ENCODE measurements around the gene TBC1D8.

TBC1D8 gene

DNA sequence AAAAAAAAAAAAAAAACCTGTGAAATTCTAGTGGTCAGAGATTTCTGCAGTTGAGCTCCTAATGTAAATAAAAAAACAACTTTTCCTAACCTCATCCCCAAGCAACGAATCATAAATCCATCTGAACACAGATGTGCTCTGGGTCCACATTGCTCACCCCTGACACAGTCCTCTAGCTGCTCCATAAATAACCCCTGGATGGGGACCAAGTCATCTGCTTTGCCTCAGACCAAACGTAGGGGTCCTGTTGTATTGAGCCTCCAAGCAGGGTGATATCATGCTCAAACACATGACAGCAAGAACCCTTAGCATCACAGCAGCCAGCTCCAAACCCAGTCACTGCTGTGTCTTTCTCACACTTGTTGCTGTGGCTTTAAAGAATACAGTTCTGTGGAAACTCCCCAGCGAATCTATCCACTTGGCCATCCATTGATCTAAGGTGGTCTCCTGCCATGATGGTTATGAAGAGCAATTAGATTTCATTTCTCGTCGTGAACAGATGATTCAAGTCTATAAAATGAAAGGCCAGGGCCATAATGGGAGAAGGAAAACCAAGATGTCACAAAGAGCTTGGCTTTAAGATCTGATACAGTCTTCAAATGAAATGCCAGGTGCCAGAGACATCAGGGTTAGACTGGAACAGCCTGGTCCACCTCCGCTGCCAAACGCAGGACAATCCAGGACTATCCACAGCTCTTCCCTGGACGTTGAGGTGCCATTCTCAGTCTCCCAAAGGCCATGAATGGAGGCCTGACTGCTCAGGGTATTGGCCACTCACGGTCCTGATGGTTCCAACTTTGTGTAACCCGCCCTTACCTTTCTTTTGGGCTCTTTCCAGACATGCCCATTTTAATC, 39.0 kb downstream of the TBC1D8 start:
- no peak for DNase-seq (ENCODE audit: low spot score)

DNA sequence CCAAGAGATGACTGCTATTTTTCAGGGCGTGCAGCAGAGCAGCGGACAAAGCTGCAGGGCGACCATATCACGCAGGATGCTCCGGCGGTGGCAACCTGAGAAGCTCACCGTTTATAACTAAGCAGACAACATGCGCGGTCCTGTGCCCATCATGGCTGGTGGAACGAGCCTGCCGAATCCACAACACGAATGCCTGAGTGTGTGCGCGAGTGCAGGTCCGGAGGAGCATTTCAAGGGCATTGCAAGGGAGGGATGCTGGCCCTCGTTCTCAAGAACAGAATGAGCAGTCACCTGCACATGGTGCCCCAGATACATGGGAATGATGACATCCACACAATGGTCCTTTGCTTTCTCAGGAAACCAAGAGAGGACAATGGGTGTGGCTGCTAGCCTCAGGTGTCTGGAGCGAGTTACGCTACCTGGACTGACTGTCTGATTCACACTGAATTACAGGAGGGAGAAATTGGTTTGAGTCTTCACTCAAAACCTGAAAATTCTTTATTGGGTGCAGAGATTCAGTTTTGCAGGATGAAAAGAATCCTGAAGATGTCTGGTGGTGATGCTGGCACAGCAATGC, 39.8 kb downstream of the TBC1D8 start:
- DNase-seq (ENCODE audit: low spot score) = no peak

DNA sequence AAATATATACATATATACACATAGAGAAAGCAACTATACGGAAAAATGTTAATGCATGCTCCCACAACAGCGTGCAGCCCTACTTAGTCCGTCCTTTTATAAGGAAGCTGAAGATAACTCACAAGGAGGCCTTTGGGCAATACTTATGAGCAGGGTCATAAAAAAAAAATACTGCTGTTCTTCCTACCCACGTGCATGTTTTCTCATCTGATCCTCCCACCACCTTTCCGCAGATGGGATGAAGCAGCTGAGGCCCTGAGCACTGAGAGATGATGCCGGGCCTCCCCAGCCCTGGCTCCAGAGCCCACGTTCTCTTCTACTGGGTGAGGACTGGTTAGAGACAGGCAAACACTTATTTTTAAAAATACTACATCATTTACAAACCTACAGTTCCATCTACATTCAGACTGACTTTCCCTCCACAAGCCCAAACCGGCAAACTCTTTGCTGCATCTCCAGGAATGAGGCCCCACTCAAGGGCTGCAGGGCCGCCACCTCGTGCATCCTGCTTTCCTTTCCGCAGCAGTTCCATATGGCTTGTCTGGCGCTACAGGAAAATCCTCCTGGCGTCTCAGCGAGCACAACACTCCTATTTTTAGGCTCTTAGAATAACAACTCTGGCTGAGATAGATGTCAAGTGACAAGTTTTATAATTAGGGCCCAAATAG, 41.6 kb downstream of the TBC1D8 start:
- no peak for DNase-seq (ENCODE audit: low spot score)

DNA sequence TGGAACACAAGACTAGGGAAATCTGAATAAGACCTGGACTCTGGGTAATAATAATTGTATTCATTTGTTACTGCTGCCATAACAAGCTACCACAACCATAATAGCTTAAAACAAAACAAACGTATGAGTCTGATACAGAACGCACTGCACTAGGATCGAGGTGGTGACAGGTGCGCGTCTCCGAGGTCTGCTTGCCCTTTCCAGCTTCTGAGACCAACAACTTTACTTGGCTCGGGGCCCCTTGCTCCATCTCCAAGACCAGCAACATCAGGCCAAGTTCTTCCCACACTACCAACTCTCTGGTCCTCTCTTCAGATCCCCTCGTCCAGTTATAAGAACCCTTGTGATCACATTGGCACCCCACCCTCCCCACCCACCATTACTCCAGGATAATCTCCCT, 42.8 kb downstream of the TBC1D8 start:
- DNase-seq (ENCODE audit: low spot score) = no peak

DNA sequence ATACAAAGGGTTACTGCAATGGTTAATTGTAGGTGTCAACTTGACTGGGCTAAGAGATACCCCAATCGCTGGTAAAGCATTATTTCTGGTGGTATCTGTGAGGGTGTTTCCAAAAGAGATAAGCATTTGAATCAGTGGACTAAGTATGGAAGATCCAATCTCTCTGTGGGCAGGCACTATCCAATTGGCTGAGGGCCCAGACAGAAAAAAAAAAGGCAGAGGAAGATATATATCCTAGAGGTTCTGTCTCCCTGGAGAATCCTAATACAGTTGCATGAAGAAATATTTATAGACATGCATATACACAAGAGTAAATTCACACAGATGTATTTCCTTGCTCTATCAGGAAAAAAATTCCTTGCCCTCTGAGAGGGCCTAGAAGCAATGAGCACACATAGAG, 43.9 kb downstream of the TBC1D8 start:
- no peak for DNase-seq (ENCODE audit: low spot score)

DNA sequence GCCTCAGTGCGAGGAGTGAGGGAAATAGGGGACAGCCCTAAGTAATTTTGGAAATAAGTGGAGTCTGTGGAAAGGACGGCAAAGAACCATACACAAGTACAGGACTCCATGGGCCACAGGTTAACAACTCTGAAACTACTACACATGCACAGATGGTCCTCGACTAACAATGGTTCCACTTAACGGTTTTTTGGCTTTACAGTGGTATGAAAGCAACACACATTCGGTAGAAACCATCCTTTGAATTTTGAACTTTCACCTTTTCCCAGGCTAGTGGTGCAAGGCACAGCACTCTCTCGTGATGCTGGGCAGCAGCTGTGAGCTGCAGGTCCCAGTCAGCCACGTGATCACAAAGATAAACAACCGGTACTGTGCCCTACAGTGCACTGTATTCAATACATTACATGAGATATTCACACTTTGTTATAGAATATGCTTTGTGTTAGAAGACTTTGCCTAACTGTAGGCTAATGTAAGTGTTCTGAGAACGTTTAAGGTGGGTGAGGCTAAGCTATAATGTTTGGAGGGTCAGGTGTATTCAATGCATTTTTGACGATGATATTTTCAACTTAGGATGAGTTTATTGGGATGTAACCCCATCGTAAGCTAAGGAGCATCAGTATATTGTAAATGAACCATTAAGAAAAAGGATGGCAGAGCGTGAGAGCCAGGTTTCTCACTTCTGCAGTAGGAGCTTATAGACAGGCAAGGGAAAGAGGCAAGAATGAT, 44.6 kb downstream of the TBC1D8 start:
- no peak for DNase-seq (ENCODE audit: low spot score)

DNA sequence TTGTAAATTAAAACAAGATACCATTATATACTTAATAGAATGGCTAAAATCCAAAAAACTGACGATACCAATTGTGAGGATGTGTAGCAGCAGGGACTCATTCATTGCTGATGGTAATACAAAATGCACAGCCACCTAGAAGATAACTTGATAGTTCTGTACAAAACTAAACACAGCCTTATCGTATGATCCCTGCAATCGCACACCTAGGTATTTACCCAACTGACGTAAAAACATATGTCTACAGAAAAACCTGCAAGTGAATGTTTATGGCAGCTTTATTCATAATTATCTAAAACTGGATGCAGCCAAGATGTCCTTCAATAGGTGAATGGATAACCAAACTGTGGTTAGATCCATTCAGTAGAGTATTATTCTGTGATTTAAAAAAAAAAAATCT, 45.5 kb downstream of the TBC1D8 start:
- no peak for DNase-seq (ENCODE audit: low spot score)

DNA sequence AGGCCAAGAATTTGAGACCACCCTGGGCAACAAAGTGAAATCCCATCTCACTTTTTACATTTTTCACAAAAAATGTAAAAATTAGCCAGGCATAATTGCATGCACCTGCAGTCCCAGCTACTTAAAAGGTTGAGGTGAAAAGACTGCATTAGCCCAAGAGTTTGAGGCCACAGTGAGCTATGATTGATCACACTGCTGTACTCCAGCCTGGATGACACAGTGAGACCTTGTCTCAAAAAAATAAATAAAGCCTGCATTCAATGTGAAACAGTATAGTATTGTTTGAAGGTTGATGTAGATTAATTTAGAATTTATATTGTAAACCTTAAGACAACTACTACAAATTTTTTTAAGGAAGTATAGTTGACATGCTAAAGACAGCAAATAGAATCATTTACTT, 53.5 kb downstream of the TBC1D8 start:
- DNase-seq (ENCODE audit: low spot score) = no peak

DNA sequence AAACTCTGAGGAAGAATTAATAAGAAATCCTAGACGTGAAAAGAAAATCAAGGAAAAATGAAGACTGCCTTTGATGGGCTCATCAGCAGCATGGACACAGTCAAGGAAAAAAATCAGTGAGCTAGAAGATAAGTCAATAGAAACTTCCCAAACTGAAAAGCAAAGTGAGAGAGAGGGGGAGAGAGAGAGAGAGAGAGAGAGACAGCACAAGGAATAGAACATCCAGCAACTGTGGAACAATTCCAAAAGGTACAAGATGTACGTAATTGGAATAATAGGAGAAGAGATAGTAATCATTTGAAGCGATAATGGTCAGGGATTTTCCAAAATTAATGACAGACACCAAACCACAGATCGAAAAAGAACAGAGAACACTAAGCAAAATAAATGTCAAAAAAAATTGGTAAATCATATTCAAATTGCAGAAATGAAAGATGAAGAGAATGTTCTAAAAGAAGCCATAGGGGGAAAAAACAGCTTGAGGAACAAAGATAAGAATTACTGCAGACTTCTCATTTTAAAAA, 54.5 kb downstream of the TBC1D8 start:
- DNase-seq (ENCODE audit: low spot score) = no peak

DNA sequence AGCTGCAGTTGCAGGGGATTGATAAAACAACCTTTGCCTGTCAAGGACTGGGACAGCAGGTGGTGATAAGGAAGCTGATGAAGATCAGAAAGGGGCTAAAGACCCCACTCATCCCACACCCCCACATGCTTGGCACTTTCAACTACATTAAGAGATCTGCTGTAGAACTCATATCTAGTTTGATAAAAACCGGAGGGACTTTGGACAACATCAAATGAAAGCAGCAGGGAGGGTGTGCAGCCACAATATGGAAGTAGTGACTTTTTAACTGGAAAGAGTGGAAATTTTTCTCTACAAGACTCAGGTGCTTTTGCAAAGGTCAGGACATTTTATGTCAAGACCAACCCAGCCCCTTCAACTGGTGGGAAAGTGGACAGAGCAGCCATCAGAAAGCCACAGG, 56.8 kb downstream of the TBC1D8 start:
- no peak for DNase-seq (ENCODE audit: low spot score)

DNA sequence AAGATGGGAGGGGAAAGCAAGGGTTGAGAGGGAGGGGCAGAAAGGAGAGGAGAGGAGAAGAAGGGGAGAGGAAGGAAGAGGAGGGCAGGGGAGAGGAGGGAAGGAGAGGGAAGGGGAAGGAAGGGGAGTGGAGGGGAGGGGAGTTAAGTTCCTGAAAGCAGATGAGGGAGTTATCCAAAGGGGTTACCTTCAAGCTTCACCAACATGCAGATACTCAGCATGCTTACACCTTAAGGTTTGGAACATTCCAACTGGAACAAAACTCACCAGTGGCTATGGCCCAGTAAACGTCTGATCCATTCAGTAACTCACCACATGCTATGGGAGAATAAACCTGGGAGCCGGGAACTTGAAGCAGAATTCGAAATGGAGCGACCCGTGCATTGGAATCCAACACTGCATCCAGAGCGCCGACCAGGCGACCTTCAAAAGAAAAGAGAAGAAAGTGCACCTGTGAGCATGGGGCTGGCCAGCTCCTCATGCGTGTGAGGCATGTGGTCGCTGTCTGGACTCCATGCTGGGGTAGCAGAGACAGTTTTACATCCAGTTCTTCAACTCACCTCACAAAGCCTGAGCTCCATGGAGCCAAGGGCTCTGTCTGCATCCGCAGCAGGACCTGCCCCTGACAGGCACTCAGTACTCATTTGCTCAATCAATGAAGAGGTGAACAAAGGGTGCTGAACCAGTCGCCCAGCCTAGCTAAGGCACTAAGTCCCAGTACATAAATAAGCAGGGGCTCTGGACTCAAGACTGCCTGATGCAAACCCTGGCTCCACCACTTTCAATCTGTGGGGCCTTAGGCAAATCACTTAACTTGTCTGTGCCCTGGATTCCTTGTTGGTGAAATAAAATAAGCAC, 61.0 kb downstream of the TBC1D8 start:
- DNase-seq (ENCODE audit: low spot score) = no peak

DNA sequence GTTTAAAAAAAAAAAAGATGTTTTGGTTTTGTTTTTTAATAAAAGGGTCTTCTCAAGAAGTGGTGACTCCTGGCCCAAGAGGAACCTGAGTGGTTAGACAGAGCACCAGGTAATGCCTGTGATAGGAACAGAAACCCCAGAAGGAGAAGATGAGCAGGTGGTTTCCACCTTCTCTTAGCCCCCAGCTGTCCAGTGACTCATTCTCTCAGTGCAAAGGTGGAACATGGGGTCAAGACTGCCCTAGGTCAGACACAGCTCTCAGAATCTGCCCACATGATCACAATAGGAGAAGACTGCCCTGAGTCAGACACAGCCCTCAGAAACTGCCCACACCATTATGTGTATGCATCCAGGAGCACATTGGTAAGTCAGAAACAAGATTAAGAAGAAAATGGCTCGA, 61.8 kb downstream of the TBC1D8 start:
- DNase-seq (ENCODE audit: low spot score) = no peak

DNA sequence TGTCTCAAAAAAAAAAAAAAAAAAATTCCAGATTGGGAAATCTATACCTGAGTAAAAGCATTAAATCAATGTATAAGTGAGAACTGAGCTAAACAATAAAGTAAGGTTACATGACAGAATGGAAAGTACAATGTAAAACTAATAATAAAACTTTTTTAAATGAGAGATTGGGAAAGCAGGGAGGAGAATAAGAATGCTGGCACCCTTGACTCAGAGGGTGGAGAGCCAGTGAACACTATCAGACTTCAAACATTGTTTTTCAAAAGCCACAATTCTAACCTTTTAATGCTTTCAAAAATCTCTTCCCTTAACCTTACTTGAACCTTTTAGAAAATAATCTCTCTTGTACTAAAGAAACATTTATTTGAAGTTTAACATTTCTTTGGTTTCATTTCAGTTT, 63.5 kb downstream of the TBC1D8 start:
- DNase-seq (ENCODE audit: low spot score) = no peak

DNA sequence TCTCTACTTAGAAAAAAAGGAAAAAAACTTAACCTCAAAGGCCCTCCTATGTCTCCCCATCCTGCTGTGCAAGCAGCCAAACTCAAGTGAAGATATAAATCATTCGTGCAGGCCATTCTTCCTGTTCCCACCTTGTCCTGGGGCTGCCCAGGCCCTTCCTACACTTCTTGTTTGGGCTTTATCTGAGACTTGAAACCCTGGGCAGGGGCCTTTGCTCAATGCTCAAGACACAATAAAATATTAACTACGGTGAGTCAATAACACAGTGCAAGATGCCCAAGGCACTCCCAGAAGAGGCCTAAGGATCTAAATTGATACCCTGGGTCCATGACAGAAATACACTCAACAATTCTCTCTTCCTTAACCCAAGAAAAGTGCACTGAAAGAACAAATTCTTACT, 67.6 kb downstream of the TBC1D8 start:
- no peak for DNase-seq (ENCODE audit: low spot score)

DNA sequence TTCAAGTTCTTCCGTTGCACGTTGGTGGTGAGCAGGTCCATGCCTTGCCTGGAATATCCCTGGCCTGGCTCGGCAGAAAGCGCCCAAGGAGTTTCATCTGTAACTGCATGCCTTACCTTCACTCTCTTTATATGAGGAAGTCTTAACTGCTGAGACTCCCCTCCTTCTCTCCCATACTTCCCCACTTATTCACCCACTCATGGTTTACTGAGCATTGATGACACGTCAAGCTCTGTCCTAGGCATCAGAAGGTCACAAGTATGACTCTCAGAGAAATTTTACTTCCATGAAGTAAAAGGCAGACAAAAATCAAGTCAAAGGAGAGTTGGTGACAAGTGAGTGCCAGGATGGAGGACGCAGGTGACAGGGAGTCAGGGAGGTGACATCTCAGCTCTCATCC, 68.2 kb downstream of the TBC1D8 start:
- no peak for DNase-seq (ENCODE audit: low spot score)

DNA sequence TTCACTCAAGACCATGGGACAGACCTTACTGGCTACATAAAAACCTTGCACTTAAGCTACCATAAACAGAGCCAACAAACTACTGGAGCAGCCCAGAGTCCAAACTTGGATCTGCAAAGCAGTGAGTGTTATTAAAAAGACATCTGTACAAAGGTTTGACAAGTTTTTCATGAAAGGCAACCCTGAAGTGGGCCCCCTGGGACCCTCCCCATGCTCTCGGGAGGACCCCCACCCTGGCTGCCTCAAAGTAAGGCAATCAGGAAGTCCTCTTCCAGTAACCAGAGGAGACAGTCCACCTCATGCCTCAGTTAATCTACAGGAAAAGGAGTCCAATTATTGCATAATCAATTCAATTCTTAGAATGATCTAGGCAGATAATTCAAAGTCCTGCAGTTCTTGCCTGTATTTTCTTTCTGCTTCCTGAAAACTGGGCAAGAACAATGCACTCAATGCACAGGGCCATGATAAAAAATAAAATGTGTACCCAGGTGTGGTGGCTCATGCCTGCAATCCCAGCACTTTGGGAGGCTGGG, 69.7 kb downstream of the TBC1D8 start:
- no peak for DNase-seq (ENCODE audit: low spot score)

DNA sequence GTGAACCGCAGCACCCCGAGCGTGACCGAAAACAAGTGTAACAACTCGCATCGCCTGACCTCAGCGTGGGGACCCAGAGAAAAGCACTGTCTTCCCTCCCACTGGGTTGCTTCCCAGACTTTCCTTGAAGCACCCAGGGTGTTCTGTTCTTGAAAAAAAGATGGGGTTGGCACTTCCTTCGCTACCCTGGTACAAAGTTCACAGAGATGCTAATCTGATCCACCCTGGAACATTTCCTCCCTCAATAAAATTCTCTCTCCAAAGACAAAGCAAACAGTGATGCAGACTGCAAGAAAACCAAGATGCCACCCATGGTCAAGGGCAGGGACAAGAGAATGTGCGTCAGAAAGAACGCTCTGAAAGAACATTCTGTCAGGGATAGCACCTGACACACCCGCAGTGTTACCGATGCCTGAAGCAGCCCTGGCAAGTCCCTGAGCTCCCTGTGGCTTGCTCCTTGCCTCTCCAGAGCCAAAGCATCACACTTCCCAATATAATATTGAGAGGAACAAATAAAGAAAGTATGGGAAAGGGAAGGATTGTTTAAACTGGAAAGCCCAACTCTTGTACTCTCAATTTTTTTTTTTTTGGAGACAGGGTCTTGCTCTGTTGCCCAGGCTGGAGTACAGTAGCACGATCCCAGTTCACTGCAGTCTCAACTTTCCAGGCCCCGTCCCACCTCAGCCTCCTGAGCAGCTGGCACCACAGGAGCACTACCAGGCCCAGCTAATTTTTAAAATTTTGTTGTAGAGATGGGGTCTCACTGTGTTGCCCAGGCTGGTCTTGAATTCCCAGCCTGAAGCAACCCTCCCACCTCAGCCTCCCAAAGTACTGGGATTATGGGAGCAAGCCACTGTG, 70.7 kb downstream of the TBC1D8 start:
- no peak for DNase-seq (ENCODE audit: low spot score)

DNA sequence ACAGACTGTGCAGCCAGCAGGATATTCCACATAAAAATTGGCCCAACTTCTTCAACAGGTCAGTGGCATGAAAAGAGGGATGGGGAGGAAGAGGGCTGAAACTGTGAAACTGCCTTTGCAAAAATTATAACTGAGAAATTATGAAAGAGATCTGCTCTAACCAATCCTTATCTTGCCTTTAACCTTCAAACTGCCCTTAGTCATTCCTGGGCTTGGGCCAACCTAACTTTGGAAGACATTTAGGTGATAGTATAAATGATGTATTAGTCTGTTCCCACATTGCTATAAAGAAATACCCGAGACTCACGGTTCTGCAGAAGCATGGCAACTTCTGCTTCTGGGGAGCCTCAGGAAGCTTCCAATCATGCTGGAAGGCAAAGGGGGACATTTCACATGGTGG, 74.6 kb downstream of the TBC1D8 start:
- DNase-seq (ENCODE audit: low spot score) = no peak

DNA sequence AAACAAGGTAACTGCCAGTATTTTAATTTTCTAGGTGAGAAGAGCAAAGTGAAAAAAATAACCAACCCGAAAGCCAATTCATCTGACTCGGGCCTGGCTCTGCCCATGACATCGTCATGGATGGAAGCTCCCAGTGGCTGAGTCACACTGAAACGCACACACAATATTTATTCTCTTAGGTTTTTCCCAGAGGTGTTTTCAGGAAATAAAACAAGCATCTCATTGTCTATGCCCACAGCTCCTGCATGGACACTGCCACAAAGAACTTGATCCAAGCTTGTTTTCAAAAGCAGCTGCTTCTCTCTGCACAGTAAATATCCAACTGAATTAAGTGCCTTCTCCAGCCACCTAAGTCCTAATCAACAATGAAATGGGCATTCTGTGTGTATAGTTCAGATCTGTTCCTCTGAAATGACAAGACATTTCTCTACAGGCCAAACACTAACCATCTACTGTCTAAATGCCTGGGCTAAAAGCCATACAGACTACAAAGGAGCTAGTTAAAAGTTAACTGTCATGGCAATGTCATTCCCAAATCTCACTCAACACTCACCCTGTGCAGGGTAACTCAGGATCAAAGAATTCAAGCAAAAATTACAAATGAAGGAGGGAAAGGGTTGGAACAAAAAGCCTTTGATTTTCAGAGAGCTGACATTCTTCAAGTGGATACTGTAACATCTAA, 86.2 kb downstream of the TBC1D8 start:
- no peak for DNase-seq (ENCODE audit: low spot score)

DNA sequence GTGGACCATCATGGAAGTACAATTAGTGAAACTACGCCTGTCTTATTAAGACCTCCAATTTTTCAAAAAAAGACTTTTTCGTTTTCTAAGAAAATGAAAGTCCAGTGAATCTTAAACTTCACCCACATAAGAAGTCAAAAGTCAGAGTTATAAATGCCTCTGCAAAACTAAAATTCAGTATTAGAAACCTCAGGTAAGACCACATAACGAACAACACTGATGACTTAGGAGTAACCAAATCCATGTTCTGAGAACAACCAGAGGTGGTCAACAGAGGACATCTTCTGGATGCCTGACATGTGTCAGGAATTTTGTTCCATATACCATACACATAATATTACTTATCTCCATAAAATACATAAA, 86.7 kb downstream of the TBC1D8 start:
- DNase-seq (ENCODE audit: low spot score) = no peak
